ENCODE results near the gene ARL5B.

Gene ARL5B

GRCh38 chr10:18713077-18713476, 53.8 kb downstream of the ARL5B start:
- no peak for DNase-seq

GRCh38 chr10:18718991-18719390, 59.8 kb downstream of the ARL5B start:
- no peak for DNase-seq

- no peak for DNase-seq
Observed at GRCh38 chr10:18719811-18720210, 60.6 kb downstream of the ARL5B start.

DNA sequence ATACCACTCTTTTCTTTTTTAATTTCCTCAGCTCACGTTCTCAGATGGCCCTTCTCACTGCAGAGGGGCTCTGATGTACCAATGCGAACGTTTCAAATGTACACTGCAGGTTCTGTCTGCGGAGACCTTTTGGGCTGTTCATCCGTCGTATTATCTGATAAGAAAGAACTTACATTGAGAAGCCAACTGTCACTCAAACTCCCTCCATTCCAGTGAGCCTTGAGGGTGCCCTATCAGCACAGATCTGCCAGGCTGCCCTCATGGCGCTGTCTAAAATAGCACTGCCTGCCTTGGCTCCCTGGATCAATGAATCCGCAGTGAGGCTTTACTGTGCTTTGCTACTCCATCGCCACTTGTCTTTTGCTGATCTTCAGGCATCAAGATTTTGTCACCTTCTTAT, 61.8 kb downstream of the ARL5B start:
- DNase-seq: no peak

- DNase-seq: no peak
Observed at GRCh38 chr10:18723801-18724200, 64.6 kb downstream of the ARL5B start.
